ENCODE data around the gene ISL2. TPM values are rescaled to one million over a fixed set of nuclear protein-coding genes. Genes with fewer than 3 reads are reported as not detected.

Gene ISL2
- total and polyA plus RNA-seq, 9 of the 15 experiments (the other 6 are each of a cell fraction or from before 2014, with no cell fraction given), result 0.15 to 23.7 (median 4.0) TPM

DNA sequence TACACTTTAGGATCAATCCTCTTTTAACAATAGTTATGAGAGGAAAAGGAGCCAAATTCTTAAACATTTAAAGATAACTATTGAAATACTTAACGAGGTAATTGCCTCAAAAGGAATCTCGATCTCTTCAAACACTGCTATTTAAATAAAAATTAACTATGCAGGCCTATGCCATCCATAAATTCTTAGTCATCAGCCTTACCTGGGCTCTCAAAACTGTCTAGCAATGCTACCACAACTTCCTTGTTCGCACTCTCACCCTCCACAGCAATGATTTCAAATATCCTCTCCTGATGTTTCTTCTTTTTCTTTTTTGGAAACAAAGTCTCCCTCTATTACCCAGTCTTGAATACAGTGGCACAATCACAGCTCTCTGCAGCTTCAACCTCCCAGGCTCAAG is 37.6 kb upstream of the ISL2 start (continued):
- TF ChIP-seq, protein P1, sequence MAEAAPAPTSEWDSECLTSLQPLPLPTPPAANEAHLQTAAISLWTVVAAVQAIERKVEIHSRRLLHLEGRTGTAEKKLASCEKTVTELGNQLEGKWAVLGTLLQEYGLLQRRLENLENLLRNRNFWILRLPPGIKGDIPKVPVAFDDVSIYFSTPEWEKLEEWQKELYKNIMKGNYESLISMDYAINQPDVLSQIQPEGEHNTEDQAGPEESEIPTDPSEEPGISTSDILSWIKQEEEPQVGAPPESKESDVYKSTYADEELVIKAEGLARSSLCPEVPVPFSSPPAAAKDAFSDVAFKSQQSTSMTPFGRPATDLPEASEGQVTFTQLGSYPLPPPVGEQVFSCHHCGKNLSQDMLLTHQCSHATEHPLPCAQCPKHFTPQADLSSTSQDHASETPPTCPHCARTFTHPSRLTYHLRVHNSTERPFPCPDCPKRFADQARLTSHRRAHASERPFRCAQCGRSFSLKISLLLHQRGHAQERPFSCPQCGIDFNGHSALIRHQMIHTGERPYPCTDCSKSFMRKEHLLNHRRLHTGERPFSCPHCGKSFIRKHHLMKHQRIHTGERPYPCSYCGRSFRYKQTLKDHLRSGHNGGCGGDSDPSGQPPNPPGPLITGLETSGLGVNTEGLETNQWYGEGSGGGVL (CRISPR knock-in tag; IDR thresholded peaks at IDR 0.05), result no peak
- TF ChIP-seq, protein P2, sequence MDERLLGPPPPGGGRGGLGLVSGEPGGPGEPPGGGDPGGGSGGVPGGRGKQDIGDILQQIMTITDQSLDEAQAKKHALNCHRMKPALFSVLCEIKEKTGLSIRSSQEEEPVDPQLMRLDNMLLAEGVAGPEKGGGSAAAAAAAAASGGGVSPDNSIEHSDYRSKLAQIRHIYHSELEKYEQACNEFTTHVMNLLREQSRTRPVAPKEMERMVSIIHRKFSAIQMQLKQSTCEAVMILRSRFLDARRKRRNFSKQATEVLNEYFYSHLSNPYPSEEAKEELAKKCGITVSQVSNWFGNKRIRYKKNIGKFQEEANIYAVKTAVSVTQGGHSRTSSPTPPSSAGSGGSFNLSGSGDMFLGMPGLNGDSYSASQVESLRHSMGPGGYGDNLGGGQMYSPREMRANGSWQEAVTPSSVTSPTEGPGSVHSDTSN (CRISPR knock-in tag; IDR thresholded peaks at IDR 0.05; ENCODE audit: low read depth), result no peak
- TF ChIP-seq, protein P2 (tag; conservative IDR thresholded peaks at IDR 0.05; ENCODE audit: low read depth), result no peak
- TF ChIP-seq, protein P3, sequence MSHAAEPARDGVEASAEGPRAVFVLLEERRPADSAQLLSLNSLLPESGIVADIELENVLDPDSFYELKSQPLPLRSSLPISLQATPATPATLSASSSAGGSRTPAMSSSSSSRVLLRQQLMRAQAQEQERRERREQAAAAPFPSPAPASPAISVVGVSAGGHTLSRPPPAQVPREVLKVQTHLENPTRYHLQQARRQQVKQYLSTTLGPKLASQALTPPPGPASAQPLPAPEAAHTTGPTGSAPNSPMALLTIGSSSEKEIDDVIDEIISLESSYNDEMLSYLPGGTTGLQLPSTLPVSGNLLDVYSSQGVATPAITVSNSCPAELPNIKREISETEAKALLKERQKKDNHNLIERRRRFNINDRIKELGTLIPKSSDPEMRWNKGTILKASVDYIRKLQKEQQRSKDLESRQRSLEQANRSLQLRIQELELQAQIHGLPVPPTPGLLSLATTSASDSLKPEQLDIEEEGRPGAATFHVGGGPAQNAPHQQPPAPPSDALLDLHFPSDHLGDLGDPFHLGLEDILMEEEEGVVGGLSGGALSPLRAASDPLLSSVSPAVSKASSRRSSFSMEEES (CRISPR knock-in tag; IDR thresholded peaks at IDR 0.05), result no peak
- TF ChIP-seq HNRNPL (IDR thresholded peaks at IDR 0.05; ENCODE audit: low read depth, low read length) (no peak), SMAD1 (IDR thresholded peaks at IDR 0.05; ENCODE audit: low read depth, low read length, partially characterized antibody) (no peak), EP400 (IDR thresholded peaks at IDR 0.05) (no peak), ZEB2 (IDR thresholded peaks at IDR 0.05) (no peak)
- TF ChIP-seq, protein P4, sequence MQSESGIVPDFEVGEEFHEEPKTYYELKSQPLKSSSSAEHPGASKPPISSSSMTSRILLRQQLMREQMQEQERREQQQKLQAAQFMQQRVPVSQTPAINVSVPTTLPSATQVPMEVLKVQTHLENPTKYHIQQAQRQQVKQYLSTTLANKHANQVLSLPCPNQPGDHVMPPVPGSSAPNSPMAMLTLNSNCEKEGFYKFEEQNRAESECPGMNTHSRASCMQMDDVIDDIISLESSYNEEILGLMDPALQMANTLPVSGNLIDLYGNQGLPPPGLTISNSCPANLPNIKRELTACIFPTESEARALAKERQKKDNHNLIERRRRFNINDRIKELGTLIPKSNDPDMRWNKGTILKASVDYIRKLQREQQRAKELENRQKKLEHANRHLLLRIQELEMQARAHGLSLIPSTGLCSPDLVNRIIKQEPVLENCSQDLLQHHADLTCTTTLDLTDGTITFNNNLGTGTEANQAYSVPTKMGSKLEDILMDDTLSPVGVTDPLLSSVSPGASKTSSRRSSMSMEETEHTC (IDR thresholded peaks at IDR 0.05), result no peak
- TF ChIP-seq, protein P5, sequence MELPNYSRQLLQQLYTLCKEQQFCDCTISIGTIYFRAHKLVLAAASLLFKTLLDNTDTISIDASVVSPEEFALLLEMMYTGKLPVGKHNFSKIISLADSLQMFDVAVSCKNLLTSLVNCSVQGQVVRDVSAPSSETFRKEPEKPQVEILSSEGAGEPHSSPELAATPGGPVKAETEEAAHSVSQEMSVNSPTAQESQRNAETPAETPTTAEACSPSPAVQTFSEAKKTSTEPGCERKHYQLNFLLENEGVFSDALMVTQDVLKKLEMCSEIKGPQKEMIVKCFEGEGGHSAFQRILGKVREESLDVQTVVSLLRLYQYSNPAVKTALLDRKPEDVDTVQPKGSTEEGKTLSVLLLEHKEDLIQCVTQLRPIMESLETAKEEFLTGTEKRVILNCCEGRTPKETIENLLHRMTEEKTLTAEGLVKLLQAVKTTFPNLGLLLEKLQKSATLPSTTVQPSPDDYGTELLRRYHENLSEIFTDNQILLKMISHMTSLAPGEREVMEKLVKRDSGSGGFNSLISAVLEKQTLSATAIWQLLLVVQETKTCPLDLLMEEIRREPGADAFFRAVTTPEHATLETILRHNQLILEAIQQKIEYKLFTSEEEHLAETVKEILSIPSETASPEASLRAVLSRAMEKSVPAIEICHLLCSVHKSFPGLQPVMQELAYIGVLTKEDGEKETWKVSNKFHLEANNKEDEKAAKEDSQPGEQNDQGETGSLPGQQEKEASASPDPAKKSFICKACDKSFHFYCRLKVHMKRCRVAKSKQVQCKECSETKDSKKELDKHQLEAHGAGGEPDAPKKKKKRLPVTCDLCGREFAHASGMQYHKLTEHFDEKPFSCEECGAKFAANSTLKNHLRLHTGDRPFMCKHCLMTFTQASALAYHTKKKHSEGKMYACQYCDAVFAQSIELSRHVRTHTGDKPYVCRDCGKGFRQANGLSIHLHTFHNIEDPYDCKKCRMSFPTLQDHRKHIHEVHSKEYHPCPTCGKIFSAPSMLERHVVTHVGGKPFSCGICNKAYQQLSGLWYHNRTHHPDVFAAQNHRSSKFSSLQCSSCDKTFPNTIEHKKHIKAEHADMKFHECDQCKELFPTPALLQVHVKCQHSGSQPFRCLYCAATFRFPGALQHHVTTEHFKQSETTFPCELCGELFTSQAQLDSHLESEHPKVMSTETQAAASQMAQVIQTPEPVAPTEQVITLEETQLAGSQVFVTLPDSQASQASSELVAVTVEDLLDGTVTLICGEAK (IDR thresholded peaks at IDR 0.05), result no peak
- TF ChIP-seq, protein P5 (CRISPR knock-in tag; IDR thresholded peaks at IDR 0.05), result no peak
